H1 (cell line): ENCODE data around the gene YTHDC2. TPM values are rescaled to one million over a fixed set of nuclear protein-coding genes. Genes with fewer than 3 reads are reported as not detected.

Experiments
- CTCF ChIA-PET: fragments of 300-600 bp; sonication (Branson Sonifier 250); formaldehyde crosslinking; loops from one replicate; lab custom pipeline; 2021; ENCODE audit not compliant: partially characterized antibody; lab: Charles Lee
- POLR2A ChIA-PET: fragments of 300-600 bp; sonication (Branson Sonifier 250); formaldehyde crosslinking; loops from one replicate; lab custom pipeline; 2021; ENCODE audit warnings: inconsistent platforms; ENCODE audit not compliant: partially characterized antibody; lab: Charles Lee
- DNase-seq, 2 experiments: peaks; one replicate each; pipeline versions ENCODE4 v3.0.0 to v3.0.0-alpha.2; 2010 to 2022; ENCODE audit warnings: low spot score in 2 of 2, low read depth in 1 of 2, mixed read lengths in 1 of 2
- FAIRE-seq: peaks from 2 replicates; lab custom pipeline; 2011; peaks lifted over from hg19 to GRCh38; lab: Jason Lieb, UNC
- H2AFZ ChIP-seq: 2 replicates; pipeline ENCODE4 v1.8.1; 2012; ENCODE audit warnings: low read length, inconsistent platforms
- H2AK5ac ChIP-seq: 2 replicates; pipeline ENCODE4 v1.6.1; 2013; ENCODE audit warnings: low read depth, low read length
- H2BK120ac ChIP-seq: replicated peaks from 2 replicates; pipeline ENCODE3; 2013; ENCODE audit warnings: low read depth, low read length, inconsistent platforms
- H2BK12ac ChIP-seq: 2 replicates; pipeline ENCODE4 v1.6.1; 2013; ENCODE audit warnings: low read depth, low read length
- H2BK15ac ChIP-seq: 2 replicates; pipeline ENCODE4 v1.6.1; 2013; ENCODE audit warnings: low read length
- H2BK20ac ChIP-seq: 2 replicates; pipeline ENCODE4 v1.6.1; 2013; ENCODE audit warnings: low read length
- H2BK5ac ChIP-seq: 2 replicates; pipeline ENCODE4 v1.6.1; 2013; ENCODE audit warnings: low read depth, low read length
- H3K14ac ChIP-seq: 2 replicates; pipeline ENCODE4 v1.6.1; 2013; ENCODE audit warnings: inconsistent platforms; ENCODE audit not compliant: insufficient read length
- H3K18ac ChIP-seq: 2 replicates; pipeline ENCODE4 v1.6.1; 2013; ENCODE audit warnings: low read length; ENCODE audit errors: extremely low read depth
- H3K23ac ChIP-seq: 2 replicates; pipeline ENCODE4 v1.6.1; 2013; ENCODE audit warnings: inconsistent platforms; ENCODE audit not compliant: insufficient read length
- H3K23me2 ChIP-seq: 2 replicates; pipeline ENCODE4 v1.6.1; 2013; ENCODE audit warnings: low read depth, low read length
- H3K27ac ChIP-seq: 2 replicates; pipeline ENCODE4 v1.6.1; 2011; ENCODE audit warnings: low read depth, low read length, inconsistent platforms
- H3K27me3 ChIP-seq, 4 experiments: replicated peaks in 1 of 4; 1 replicate in 1 of 4; 2 replicates in 3 of 4; pipeline versions ENCODE4 v1.6.1 to v1.8.1; 2011 to 2013; ENCODE audit warnings: low read length in 3 of 4, mild to moderate bottlenecking in 3 of 4, inconsistent platforms in 2 of 4, mixed read lengths in 2 of 4, moderate library complexity in 1 of 4; ENCODE audit not compliant: control insufficient read depth in 3 of 4, insufficient read depth in 3 of 4; ENCODE audit errors: extremely low read depth in 1 of 4
- H3K36me3 ChIP-seq, 4 experiments: 2 replicates each; pipeline versions ENCODE4 v1.6.1 to v1.8.1; 2011 to 2013; ENCODE audit warnings: mild to moderate bottlenecking in 4 of 4, low read length in 3 of 4, moderate library complexity in 2 of 4, control low read depth in 1 of 4, inconsistent platforms in 1 of 4; ENCODE audit not compliant: insufficient read depth in 4 of 4, control insufficient read depth in 2 of 4
- H3K4ac ChIP-seq: replicated peaks from 2 replicates; pipeline ENCODE3; 2013; ENCODE audit warnings: low read length, low read depth, mixed read lengths, inconsistent platforms; ENCODE audit not compliant: insufficient read length
- H3K4me1 ChIP-seq, 4 experiments: replicated peaks in 1 of 4; 1 replicate in 1 of 4; 2 replicates in 3 of 4; pipeline versions ENCODE4 v1.6.1 to v1.8.1; 2011 to 2013; ENCODE audit warnings: low read length in 3 of 4, inconsistent platforms in 2 of 4, mixed read lengths in 1 of 4; ENCODE audit not compliant: insufficient read depth in 4 of 4, control insufficient read depth in 3 of 4
- H3K4me2 ChIP-seq, 2 experiments: 2 replicates each; pipeline versions ENCODE4 v1.6.1 to v1.8.1; 2011 to 2013; ENCODE audit warnings: low read depth in 2 of 2, low read length in 2 of 2, control low read depth in 1 of 2, inconsistent platforms in 1 of 2, mild to moderate bottlenecking in 1 of 2; ENCODE audit not compliant: insufficient read depth in 1 of 2
- H3K4me3 ChIP-seq, 4 experiments: fragments of 200-600, 300-600 bp in 1 of 4; sonication (generic), shearing (Covaris generic), sonication (Bioruptor Twin) in 1 of 4; 2 replicates each; pipeline versions ENCODE4 v1.5.1 to v1.8.1; 2011 to 2016; ENCODE audit warnings: low read length in 4 of 4, low read depth in 3 of 4, control low read depth in 2 of 4, inconsistent platforms in 2 of 4, mild to moderate bottlenecking in 2 of 4, mixed read lengths in 1 of 4, moderate library complexity in 1 of 4; ENCODE audit not compliant: insufficient read depth in 2 of 4; ENCODE audit errors: extremely low read depth in 1 of 4
- H3K56ac ChIP-seq: replicated peaks from 2 replicates; pipeline ENCODE3; 2013; ENCODE audit warnings: low read depth, mild to moderate bottlenecking, mixed read lengths, low read length, inconsistent platforms; ENCODE audit not compliant: insufficient read length
- H3K79me1 ChIP-seq: 2 replicates; pipeline ENCODE4 v1.6.1; 2013; ENCODE audit warnings: low read depth, low read length, control low read depth
- H3K79me2 ChIP-seq, 2 experiments: 2 replicates each; pipeline versions ENCODE4 v1.6.1 to v1.8.1; 2012 to 2013; ENCODE audit warnings: low read length in 2 of 2, mild to moderate bottlenecking in 2 of 2, inconsistent platforms in 1 of 2; ENCODE audit not compliant: insufficient read depth in 2 of 2, control insufficient read depth in 1 of 2
- H3K9ac ChIP-seq, 4 experiments: replicated peaks in 1 of 4; 1 replicate in 1 of 4; 2 replicates in 3 of 4; pipeline versions ENCODE4 v1.6.1 to v1.8.1; 2011 to 2013; ENCODE audit warnings: low read depth in 3 of 4, low read length in 3 of 4, control low read depth in 2 of 4, mild to moderate bottlenecking in 2 of 4, moderate library complexity in 2 of 4, inconsistent platforms in 1 of 4; ENCODE audit errors: extremely low read depth in 1 of 4
- H3K9me3 ChIP-seq, 2 experiments: 2 replicates each; pipeline versions ENCODE4 v1.6.1 to v1.8.1; 2012 to 2013; ENCODE audit warnings: mild to moderate bottlenecking in 2 of 2, moderate library complexity in 2 of 2, control low read depth in 1 of 2, inconsistent platforms in 1 of 2, low read depth in 1 of 2, low read length in 1 of 2, mixed read lengths in 1 of 2; ENCODE audit not compliant: insufficient read depth in 2 of 2
- H4K20me1 ChIP-seq, 2 experiments: replicated peaks in 1 of 2; 2 replicates each; pipeline versions ENCODE3 to v1.8.1; 2011 to 2013; ENCODE audit warnings: inconsistent platforms in 2 of 2, low read length in 2 of 2, mild to moderate bottlenecking in 1 of 2; ENCODE audit not compliant: insufficient read depth in 2 of 2, control insufficient read depth in 1 of 2
- H4K5ac ChIP-seq: 2 replicates; pipeline ENCODE4 v1.6.1; 2013; ENCODE audit warnings: low read length, low read depth, mixed read lengths, inconsistent platforms; ENCODE audit not compliant: insufficient read length
- H4K8ac ChIP-seq: 2 replicates; pipeline ENCODE4 v1.8.0; 2013; ENCODE audit warnings: mild to moderate bottlenecking, moderate library complexity, low read length, inconsistent platforms; ENCODE audit not compliant: insufficient read depth; ENCODE audit errors: extremely low read depth
- H4K91ac ChIP-seq: replicated peaks from 2 replicates; pipeline ENCODE3; 2013; ENCODE audit warnings: low read length, mixed read lengths, inconsistent platforms; ENCODE audit not compliant: insufficient read length
- CBX5 ChIP-seq: fragments of 300-800, 300-1000 bp; sonication (generic); IDR thresholded peaks from 2 replicates; pipeline ENCODE4 v1.7.1; 2016; ENCODE audit warnings: antibody characterized with exemption, low read length, low read depth
- NANOG ChIP-seq: IDR thresholded peaks from 2 replicates; pipeline ENCODE4 v1.6.1; 2011; ENCODE audit warnings: low read length, low read depth, mild to moderate bottlenecking, inconsistent platforms; ENCODE audit not compliant: insufficient read depth, poor library complexity, severe bottlenecking
- SP1 ChIP-seq: IDR thresholded peaks from 2 replicates; pipeline ENCODE4 v1.6.1; 2011; ENCODE audit warnings: low read depth, low read length
- polyA plus RNA-seq, 7 experiments: library from polyadenylated mRNA; depleted of rRNA in 3 of 7; stranded (reverse) in 5 of 7; unstranded in 2 of 7; fragments of >200 nt in 5 of 7; fragments of 200-250 nt in 2 of 7; gene quantifications; 1 replicate in 5 of 7; 2 replicates in 1 of 7; 4 replicates in 1 of 7; pipeline versions ENCODE4 v1.2.1 to v1.2.3, GENCODE V29; 2011 to 2013; ENCODE audit warnings: missing spikeins in 2 of 7, mixed read lengths in 2 of 7
- total RNA-seq: library from RNA; stranded (reverse); fragmentation: NEBNext Ultra II Directional; extraction: Animal tissue kit (Norgen Biotek cat#: 25700); gene quantifications from 2 replicates; pipeline ENCODE4 v1.2.1, GENCODE V29; 2021

YTHDC2 gene
- total and polyA plus RNA-seq, 2 of the 8 experiments (the other 6 are each of a cell fraction or from before 2014, with no cell fraction given) = 4.3 to 20.1 TPM

DNA sequence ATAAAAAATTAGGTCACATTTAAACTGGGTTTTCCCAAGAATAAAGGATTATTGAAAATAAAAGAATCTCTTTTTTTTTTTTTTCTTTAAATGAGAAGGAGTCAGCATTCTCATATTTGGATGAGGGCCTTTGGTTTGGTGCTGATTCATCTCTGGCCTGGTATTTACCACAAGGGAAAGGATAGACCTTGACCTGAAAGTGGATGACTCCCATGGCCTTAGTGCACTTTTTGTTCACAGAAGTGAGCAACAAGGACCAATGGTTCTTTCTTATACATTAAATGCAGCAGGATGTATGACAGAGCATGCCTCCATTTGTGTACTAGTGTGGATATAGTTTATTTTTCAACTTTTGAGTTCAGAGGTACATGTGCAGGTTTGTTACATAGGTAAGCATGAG is 6.9 kb downstream of the YTHDC2 start:
- no peak overlapping the region for H2BK120ac ChIP-seq
- POLR2A ChIA-PET = no interaction called here
- CTCF ChIA-PET = no interaction called here
- no peak overlapping the region for H2BK15ac ChIP-seq
- H3K4me2 ChIP-seq = no peak overlapping the region
- H4K20me1 ChIP-seq = no peaks in the 10 kb centered on the region
- no peak overlapping the region for H3K4ac ChIP-seq
- H4K5ac ChIP-seq = no peak overlapping the region
- no peak overlapping the region for H3K56ac ChIP-seq
- no peaks in the 10 kb centered on the region for H3K79me1 ChIP-seq
- H3K4me3 ChIP-seq = no peak overlapping the region
- H3K79me2 ChIP-seq = peaks cover 0 to 12% of the 10 kb centered on the region in 2 experiments; a peak in 2 of 4 replicates
- H3K27me3 ChIP-seq = no peaks in the 10 kb centered on the region
- no peaks in the 10 kb centered on the region for H3K4me1 ChIP-seq
- no peak overlapping the region for H3K14ac ChIP-seq
- H3K23ac ChIP-seq = no peak overlapping the region
- peaks cover 0 to 18% (median 0%) of the 10 kb centered on the region in 4 experiments; a peak in 2 of 8 replicates for H3K36me3 ChIP-seq
- H3K18ac ChIP-seq = no peak overlapping the region
- no peak overlapping the region for H3K9ac ChIP-seq
- H3K23me2 ChIP-seq = no peaks in the 10 kb centered on the region
- H2BK20ac ChIP-seq = no peak overlapping the region
- no peak for DNase-seq
- no peak overlapping the region for H2BK12ac ChIP-seq
- FAIRE-seq = no peak
- H3K27ac ChIP-seq = no peak overlapping the region
- TF ChIP-seq NANOG = no peak
- TF ChIP-seq CBX5 = no peak
- TF ChIP-seq SP1 = no peak
- H2AFZ ChIP-seq = no peak overlapping the region
- H4K8ac ChIP-seq = no peak overlapping the region
- H3K9me3 ChIP-seq = 0 out of 4 replicates have a peak, but pooled peaks cover 0 to 4% of the 10 kb centered on the region in 2 experiments
- no peak overlapping the region for H4K91ac ChIP-seq
- H2BK5ac ChIP-seq = no peak overlapping the region
- H2AK5ac ChIP-seq = no peak overlapping the region
